ENCODE data around the gene STARD13.

Gene STARD13

GRCh38 chr13:33139780-33140535 lies 145.6 kb downstream of the STARD13 start:
- peak overlapping the region in 2 of 21 experiments; percentile 38 to 43 for H3K27ac ChIP-seq
- H3K4me3 ChIP-seq: no peak overlapping the region

DNA sequence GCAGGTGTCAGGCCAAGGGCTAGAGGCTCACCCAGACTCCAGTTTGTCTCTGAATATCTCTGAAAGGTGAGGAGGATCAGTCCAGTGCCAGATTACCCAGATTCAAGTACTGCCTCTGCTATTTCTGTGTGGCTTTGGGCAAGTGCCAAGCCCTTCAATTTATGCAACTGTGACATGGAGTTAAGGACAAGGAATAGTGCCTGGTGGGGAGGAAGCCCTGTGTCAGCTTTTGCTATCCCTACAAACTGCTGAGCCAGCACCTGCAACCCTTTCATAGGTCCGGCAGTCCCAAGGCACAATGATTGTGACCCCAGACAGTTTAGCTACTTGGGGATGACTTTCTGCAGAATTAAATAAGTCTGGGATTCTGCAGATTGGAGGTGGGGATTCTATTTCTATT lies 146.4 kb downstream of the STARD13 start:
- no peak overlapping the region for H3K4me3 ChIP-seq
- H3K27ac ChIP-seq: no peak overlapping the region

- H3K27ac ChIP-seq: peak overlapping the region in 1 of 21 experiments; percentile 39
- no peak overlapping the region for H3K4me3 ChIP-seq
These were observed 147.1 kb downstream of the STARD13 start for GRCh38 chr13:33138441-33138840.

- H3K27ac ChIP-seq: no peak overlapping the region
These were observed 147.8 kb downstream of the STARD13 start for GRCh38 chr13:33137721-33138120.

GRCh38 chr13:33135097-33135496 lies 150.5 kb downstream of the STARD13 start:
- Histone ChIP-seq H3K4me3 (no peak overlapping the region), H3K27ac (no peak overlapping the region)

More at GRCh38 chr13:33137721-33138120, 147.8 kb downstream of the STARD13 start:
- H3K4me3 ChIP-seq: no peak overlapping the region

- no peak overlapping the region for H3K27ac ChIP-seq
- H3K4me3 ChIP-seq: no peak overlapping the region
These were observed 151.3 kb downstream of the STARD13 start for GRCh38 chr13:33134213-33134612.

- H3K27ac ChIP-seq: no peak overlapping the region
- H3K4me3 ChIP-seq: no peak overlapping the region
These were observed 152.7 kb downstream of the STARD13 start for GRCh38 chr13:33132644-33133440.

DNA sequence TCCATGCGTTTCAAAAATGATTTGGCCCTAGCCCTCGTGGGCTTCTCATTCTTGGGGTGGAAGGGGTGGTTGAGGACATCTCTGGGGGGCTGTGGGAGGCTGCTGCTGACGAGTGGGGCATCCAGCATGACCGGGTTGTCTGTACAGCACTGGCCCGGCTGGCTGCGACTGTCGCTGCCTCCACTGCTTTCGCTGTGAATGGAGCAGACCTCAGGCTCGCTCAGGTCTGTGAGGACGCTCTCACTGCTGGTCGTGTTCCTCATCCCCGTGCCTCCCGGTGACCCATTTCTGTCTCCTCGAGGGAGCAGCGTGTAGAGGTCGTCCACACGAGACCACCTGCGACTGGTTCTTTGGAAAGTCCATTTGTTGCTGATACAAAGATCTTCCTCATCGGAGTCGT lies 155.7 kb downstream of the STARD13 start:
- H3K27ac ChIP-seq: no peak overlapping the region

GRCh38 chr13:33129094-33129832 lies 156.3 kb downstream of the STARD13 start:
- H3K4me3 ChIP-seq: no peak overlapping the region
- H3K27ac ChIP-seq: no peak overlapping the region

More for the DNA sequence above, 155.7 kb downstream of the STARD13 start:
- H3K4me3 ChIP-seq: no peak overlapping the region

DNA sequence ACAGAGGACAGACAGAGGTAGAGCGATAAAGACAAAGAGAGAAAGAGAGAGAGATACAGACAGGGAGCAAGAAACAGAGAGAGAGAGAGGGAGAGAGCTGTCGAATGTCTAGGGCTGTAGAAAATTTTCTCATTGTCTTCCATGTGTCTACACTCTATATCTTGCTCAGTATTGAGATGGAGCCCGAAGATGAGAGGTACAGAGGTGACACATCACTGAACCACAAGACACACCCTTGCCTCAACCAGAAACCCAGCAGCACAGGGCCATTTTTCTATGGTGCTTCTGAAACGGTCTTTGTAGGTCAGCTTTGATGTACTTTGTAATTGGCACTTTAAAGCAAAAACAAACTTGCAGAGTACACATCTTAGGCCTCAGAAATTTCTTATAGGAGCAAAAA lies 157.4 kb downstream of the STARD13 start:
- Histone ChIP-seq H3K27ac (no peak overlapping the region), H3K4me3 (no peak overlapping the region)

GRCh38 chr13:33127009-33127551 lies 158.5 kb downstream of the STARD13 start:
- H3K27ac ChIP-seq: peak overlapping the region in 7 of 21 experiments; percentile 3 to 80 (median 25)
- H3K4me3 ChIP-seq: no peak overlapping the region

DNA sequence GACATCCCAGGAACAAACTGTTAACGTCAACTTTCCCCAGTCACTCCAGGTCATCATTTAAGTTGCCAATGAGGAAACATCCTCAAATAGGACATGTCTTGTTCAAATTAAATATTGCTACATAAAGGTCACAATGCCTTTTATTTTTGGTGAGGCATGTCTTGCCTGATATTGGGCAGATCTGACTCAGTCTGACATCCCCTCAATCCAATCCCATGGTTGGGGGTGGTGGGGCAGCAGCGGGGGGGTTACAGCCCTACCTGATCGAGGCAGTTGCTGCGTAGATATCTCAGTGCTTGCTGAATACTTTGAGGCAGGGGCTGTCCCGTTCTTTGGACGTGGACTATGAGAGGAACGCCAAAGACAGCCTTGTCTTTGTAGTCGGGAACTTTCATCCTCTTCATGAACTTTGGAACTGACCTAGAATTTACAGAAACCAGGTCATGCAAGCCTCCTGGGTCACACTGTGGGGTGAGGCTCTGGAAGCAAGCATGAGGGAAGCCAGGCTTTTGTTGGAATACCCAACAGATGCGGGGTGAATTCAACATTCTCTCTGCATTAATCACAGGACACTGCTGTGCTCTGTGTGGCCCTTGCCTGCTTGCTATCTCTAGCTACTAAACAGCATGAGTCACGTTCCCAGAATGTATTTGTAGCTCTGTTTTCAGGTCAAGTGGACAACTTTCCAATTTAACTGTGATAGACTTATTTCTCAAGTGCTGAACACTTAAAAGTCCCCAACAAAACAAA lies 159.6 kb downstream of the STARD13 start:
- Histone ChIP-seq H3K4me3 (no peak overlapping the region), H3K27ac (peak overlapping the region in 14 of 21 experiments; percentile 3 to 80 (median 50))

DNA sequence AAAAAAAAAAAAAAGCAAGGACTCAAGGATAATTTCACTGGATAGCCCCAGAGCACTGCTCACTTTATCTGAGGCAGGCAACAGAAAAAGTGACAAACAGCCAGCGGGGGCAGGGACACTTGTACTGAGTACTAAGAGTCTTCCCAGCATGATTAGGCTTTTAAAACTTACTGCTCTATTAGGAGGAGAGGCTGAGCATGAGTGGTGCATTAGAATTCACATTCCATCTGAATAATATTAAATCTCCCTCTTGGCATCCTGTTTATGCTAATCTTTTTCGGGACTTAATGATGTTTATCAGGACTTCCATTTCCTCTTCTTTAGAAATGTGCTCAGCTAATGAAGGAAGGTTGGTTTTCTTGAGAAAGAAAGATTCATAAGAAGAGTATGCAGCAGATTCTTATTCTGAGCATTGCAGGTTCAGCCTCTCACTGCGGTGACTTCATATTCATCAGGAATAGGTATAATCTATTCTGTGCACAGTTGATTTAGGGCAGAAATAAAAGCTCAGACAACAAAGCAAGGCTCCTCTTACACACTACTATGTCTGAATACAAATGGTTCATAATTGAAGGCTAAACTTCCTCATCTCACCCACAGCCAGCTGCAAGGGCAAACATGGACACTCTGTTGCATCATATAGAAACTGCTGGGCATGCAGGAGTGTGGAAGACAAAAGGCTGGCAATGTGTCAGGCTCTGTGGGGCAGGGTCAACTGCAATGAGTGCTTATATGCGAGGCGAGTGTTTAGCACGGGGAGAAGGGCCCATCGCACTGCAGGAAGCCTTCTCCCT lies 162.3 kb downstream of the STARD13 start:
- H3K4me3 ChIP-seq: no peak overlapping the region
- H3K27ac ChIP-seq: peak overlapping the region in 6 of 21 experiments; percentile 3 to 47 (median 29)

GRCh38 chr13:33119856-33120543 lies 165.6 kb downstream of the STARD13 start:
- H3K27ac ChIP-seq: peak overlapping the region in 8 of 21 experiments; percentile 3 to 51 (median 33)
- no peak overlapping the region for H3K4me3 ChIP-seq

GRCh38 chr13:33119022-33119781 lies 166.4 kb downstream of the STARD13 start:
- H3K27ac ChIP-seq: peak overlapping the region in 8 of 21 experiments; percentile 10 to 51 (median 37)

DNA sequence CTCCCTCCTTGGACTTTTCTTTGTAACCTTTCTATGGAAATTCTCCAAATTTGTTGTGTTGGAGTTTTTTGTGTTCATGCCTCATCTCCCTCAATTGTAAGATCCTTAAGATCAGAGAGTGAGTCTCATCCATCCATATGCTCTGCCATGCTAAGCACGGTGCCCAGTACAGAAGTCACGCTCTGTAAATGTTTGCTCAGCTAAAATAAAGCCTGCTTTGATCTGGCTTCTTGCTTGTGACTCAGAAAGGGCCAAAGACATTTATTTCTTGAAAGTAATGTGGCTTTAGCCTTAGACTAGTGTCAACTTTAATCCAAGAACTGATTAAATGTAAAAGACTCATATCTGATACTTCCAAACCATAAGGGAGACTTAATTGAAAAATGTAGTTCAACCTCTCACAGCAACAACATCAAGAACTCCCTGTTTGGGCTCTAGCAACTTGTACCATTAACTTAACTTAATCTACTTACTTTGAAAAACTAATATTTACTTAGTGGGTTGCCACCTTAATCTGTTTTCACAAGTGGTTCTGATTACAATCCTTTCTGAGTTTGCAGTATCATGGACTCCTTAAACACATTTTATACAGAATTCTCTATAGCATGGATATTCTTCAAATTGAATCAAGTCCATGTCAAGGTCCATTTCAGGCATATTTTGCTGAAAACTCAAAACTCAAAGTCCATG lies 169.1 kb downstream of the STARD13 start:
- Histone ChIP-seq H3K27ac (no peak overlapping the region), H3K4me3 (no peak overlapping the region)

More at GRCh38 chr13:33119022-33119781, 166.4 kb downstream of the STARD13 start:
- no peak overlapping the region for H3K4me3 ChIP-seq

All from skin epidermis (tissue), 12 donors.